Central memory CD4-positive, alpha-beta T cell (primary cell): Measurements from ENCODE around the gene TMEM87A.
"Not testable (repeated sequence)": the region's sequence is repeated elsewhere in the genome, so short reads cannot be mapped to it uniquely, and the experiment has no call there.

Experiments used
- DNase-seq: peaks from one replicate; pipeline ENCODE4 v3.0.0; 2022
- total RNA-seq, 3 experiments: gene quantifications; one replicate each; lab custom pipeline; 2026; lab: John Stamatoyannopoulos, UW

Gene TMEM87A, protein sequence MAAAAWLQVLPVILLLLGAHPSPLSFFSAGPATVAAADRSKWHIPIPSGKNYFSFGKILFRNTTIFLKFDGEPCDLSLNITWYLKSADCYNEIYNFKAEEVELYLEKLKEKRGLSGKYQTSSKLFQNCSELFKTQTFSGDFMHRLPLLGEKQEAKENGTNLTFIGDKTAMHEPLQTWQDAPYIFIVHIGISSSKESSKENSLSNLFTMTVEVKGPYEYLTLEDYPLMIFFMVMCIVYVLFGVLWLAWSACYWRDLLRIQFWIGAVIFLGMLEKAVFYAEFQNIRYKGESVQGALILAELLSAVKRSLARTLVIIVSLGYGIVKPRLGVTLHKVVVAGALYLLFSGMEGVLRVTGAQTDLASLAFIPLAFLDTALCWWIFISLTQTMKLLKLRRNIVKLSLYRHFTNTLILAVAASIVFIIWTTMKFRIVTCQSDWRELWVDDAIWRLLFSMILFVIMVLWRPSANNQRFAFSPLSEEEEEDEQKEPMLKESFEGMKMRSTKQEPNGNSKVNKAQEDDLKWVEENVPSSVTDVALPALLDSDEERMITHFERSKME
- 102 to 110 (median 104) reads per million in 3 experiments for total RNA-seq

DNA sequence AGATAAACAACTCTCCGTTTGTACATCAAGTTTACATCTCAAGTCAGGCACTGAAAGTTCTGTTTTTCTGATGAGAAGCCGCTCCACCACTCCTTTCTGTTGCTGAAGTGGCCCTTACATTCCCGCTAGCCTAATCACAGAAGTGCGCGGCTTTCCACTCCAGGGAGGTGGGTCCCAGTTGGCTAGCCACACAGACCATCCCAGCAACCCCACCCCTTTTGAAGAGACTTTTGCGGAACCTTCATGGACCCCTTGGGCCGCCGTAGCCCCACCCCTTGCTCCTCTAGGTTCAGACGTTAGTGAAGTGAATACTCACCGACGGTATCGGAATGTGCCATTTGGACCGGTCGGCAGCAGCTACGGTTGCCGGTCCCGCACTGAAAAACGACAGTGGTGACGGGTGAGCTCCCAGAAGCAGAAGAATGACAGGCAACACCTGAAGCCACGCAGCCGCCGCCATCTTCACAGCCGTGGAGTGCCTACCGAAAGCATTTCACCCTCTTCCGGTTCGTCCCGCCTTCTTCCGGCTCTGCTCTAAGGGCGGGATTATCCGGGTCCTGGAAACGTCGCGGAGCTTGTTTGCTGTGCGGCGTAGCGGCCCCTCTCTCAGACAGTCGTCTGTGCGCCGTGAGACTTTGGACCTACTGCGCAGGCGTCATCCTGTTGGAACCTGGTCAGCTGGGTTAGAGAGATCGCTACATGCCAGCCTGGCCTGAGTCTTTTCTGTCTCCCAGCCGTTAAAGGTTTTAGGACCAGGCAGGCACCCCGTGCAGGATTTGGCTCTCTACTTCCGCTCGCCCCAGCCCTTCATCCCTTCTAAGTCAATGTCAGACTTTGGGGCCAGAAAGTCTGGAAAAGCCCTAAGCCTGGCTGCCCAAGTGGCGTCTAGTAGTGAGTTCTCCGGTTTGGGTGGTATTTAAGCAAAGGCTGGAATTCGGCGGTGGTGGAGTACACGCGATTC lies at the start of gene TMEM87A, which contains the start of gene GANC:
Gene TMEM87A, minus strand, starts transcription at position 495 of the 961 bp plus-strand sequence. Its CDS starts 35 bp downstream, at position 460.
Gene GANC, plus strand, starts transcription at position 263 of the 961 bp plus-strand sequence. CDS start 1,281 bp downstream, outside the sequence.
- DNase-seq, result peak; percentile 96

DNA sequence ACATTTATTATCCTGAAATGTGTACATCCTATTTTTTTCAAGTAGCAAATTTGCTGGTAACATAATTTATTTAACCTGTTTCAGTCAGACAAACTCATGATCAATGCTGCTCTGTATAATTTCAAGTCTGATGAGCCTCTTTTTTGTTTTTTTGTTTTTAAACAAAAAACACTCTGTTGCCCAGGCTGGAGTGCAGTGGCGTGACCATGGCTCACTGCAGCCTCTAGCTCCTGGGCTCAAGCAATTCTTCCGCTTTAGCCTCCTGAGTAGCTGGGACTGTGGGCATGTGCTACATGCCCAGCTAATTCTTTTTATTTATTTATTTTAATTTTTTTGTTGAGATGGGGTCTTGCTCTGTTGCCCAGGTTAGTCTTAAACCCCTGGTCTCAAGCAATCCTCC lies 46.0 kb upstream of the TMEM87A start:
- no peak for DNase-seq

DNA sequence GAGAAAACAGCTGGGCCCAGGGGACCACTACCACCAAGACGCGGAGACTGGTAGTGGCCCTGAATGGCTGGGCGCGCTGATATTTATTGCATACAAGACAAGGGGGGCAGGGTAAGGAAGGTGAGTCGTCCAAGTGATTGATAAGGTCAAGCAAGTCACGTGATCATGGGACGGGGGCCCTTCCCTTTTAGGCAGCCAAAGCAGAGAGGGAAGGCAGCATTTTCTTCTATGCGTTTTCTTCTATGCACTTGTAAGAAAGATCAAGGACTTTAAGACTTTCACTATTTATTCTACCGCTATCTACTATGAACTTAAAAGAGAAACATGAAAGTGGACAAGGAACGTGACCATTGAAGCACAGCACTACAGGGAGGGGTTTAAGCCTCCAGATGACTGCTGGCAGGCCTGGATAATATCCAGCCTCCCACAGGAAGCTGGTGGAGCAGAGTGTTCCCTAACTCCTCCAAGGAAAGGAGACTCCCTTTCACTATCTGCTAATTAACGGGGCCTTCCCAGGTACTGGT lies 43.1 kb upstream of the TMEM87A start:
- not testable (repeated sequence) for DNase-seq

DNA sequence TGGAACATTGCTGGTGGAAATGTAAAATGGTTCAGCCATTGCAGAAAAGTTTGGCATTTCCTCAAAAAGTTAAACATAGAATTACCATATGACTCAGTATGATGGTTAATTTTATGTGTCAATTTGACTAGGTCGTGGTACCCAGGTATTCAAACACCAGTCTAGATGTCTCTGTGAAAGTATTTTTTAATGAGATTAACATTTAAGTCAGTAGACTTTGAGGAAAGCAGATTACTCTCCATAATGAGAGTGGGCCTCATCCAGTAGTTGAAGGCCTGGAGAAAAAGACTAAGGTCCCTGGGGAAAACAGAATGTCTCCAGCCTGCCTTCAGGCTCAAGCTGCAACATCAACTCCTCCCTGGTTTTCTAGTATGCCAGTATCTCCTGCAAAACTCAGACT lies 42.3 kb upstream of the TMEM87A start:
- no peak for DNase-seq

DNA sequence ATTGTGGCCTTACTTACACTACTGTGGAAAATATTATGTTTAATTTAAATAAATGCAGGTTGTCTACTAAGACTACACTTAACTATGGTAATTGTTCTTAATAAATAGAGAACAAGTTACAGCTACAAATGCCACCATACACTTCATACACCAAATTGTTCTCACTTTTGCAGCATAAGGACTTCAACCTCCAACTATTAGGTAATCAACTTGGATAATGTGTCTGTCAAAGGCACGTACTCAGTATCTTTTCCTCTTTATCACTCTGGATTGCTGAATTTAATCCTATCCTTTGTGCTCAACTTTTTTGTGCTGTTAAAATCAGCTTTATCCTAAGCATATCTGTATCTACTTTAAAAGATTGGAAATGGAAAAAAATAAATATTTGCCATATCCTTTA lies 41.6 kb upstream of the TMEM87A start:
- DNase-seq, result no peak

DNA sequence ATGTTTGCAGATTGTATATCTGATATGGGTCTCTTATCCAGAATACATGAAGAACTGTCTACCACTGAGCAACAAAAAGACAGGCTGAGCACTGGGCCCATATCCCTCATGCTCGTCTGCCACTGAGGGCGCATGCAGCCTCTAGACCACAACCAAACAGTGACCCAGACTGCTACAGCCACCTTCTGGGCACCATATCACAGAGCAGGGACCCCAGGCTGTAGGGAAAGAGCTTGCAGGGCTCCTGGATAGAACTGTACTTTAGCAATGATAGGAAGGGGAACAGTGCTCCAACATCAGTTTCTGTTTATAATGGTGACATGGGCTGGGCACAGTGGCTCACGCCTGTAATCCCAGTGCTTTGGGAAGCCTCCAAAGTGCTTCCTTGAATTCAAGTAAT lies 40.2 kb upstream of the TMEM87A start:
- DNase-seq, result no peak

DNA sequence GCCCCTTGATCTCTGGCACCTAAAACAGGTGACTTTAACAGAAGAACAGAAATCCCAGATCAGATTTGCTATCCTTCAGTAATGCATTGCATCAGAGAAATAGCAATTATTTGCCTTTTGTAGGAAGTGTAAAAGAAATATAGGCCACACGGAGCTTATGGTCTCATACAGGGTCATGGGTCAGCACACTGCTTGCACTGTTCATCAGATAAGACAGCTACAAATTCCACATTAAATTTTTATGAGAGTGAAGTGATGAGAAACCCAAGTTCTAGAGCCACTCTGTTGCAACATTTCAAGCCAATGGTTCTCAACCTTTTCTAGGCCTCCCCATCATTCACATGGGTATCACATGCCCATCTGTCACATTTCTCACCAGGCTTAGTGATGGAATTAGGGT lies 33.4 kb upstream of the TMEM87A start:
- DNase-seq, result no peak

DNA sequence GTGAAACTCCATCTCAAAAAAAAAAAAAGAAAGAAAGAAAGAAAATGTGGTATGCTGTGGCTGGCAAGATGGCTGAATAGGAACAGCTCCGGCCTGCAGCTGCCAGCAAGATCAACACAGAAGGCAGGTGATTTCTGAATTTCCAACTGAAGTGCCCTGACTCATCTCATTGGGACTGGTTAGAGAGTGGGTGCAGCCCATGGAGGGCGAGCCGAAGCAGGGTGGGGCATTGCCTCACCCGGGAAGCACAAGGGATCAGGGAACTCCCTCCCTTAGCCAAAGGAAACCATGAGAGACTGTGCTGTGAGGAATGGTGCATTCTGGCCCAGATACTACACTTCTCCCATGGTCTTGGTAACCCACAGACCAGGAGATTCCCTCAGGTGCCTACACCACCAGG lies 27.8 kb upstream of the TMEM87A start:
- DNase-seq, result not testable (repeated sequence)

DNA sequence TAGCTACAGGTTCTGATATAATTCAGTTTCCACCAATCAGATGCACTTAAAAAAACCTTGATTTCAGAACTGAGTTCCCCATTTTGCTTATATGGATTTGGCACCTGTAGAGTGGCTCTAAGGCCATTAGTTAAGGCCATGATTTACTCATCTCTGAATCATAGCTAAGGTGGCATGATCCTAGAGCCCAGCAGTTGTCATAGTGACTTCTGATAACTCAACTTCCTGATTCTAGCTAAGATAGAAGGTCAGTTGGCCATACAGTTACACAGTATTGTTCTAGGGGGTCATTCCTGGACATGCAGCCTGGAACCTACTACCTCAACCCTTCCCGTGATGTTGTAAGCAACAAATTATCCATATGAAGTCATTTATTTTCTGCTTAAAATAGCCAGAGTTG lies 15.9 kb upstream of the TMEM87A start:
- DNase-seq, result no peak

DNA sequence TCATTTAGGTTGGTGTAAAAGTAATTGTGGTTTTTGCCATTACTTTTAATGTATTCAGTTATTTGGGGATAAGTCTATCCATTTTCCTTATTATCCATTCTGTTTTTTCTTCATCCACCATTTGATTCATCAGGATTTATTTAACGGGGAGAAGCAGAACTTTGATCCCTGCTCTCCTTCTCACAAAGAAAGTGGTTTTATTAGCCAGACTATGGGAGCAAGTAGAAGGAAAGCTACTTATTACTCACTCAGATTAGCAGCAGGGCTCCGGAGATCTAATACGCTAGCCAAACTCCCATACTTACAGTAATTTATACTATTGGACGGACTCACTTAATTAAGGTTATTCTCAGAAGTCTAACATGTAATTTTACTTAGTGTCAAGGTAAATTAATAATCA lies 14.7 kb upstream of the TMEM87A start:
- DNase-seq, result no peak

DNA sequence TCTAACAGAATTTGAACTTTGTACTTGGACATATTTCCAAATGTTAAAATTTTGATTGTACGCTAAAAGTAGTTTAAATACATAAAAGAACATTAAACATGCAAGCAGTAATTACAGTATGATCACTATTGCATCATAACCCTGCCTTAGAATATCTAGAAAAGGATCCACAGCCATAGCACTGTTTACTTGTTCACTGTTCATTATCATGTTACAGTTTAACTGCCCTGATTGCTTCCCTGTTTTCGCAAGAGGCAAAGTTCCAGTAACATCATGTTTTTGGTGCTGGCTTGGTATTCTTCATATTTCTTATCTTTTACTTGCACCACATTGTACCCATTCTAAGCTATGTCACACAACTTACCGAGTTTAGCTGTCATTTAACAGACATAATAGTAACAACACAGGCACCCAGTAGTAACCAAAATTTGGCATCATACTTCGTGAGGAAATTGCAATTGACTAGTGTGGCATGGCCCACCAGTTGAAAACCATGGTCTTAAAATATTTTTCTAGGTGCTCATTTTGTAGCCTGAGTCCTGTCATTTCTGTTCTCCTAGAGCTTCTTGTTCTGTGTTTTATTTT lies 13.3 kb upstream of the TMEM87A start:
- no peak for DNase-seq

DNA sequence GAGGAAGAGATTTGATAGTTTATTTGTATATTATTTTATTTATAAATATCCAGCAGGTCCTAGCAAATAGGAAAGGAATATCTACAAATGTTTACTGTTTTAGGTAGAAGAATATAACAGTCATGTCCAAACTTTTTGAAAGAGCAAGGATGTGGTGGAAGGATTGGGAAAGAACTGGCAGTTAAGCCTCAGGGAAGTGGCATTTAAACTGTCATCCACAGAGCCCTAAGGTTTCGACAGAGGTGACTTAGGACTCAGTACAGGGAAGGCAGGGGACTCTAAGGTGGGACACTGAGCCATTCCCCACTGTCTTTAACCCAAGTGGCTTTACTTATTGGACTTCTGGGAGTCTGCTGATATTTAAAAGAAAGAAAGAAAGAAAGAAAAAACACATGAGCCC lies 11.8 kb upstream of the TMEM87A start:
- no peak for DNase-seq

DNA sequence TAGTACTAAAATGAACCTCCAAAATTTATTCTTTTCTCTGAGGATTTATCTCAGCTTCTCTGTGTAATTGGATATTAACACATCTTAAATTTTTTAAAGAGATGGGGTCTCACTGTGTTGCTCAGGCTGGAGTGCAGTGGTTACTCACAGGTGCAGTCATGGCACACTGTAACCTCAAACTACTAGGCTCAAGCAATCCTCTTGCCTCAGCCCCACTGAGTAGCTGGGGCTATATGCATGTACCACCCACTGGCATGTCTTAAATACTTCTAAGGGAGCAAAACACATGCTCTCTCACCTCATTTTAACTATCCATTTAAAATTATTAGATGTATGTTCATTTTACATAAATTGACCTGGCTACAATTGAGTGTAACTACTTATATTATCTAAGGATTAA lies 11.3 kb upstream of the TMEM87A start:
- no peak for DNase-seq

DNA sequence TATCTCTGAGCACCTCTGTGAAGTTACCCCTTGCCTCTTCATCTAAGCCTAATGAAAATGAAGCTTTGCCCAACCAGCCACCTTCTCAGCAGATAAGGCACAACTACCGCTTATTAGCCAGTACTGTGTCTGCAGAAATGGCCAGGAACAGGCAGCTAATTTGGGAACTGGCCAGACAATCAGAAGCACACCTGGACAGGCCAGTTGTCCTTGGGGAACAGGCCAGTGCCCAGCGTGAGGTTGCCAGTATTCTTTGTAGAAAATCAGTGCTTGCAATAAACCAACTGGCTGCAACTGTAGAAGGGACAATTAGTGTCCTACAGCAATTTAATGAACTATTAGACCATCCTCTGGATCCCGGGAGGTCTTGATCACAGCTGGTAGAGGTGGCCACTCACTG lies 10.4 kb upstream of the TMEM87A start:
- DNase-seq, result no peak

DNA sequence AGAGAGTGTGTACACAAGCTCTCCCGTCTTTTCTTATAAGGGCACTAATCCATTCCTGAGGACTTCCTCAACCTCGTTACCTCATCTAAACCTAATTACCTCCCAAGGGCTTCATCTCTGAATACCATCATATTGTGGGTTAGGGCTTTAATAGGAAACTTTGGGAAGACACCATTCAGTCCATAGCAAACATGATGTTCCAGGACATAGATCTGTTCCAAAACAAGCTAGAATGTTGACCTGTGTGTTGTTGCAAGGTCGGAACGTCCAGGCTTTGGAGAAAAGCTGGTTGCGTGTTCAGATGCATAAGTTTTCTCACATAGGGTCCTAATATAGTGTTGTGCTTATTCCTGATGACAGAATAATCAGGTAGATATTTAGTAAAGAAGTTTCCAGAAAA lies 9.7 kb upstream of the TMEM87A start:
- DNase-seq, result no peak

DNA sequence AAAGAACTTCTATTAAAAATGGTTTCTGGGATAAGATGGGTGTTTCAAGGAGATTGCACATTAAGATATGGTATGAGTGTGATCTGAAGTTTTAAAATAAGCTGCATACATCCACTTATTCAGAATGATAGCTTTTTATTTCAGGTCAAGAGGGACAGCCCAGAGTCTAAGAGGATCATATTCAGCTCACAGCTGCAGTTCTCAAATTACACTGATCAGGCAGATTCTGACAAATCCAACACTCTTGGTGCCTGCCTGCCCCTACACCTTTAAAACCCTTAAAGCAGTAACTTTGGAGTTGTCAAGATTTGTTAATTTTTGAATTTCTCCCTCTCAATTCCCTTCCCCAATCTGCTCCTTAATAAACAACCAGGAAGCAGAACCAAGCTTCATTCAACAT lies 9.1 kb upstream of the TMEM87A start:
- no peak for DNase-seq

DNA sequence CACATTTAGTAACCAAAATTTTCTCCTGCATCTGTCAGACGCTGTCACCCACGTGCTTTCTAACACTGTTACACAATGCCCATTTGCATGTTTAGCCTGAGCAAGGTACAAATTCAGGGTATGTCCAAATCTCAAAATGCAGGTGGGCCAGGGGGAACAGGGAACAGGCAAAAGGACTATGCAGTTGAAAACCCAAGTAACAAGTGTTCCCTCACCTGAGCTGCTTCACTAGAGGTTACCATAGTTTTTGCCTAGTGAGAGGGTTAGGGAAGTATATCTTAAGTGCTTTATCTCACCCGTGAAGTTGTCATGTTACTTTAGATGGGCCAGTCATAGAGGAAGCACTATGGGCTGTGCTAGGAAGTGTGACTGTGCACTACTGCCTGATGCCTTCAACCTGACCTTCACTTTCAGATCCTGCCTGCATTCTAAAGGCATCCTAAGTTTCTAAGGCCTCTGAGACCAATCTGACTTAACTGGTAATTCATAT lies 6.0 kb upstream of the TMEM87A start:
- no peak for DNase-seq

DNA sequence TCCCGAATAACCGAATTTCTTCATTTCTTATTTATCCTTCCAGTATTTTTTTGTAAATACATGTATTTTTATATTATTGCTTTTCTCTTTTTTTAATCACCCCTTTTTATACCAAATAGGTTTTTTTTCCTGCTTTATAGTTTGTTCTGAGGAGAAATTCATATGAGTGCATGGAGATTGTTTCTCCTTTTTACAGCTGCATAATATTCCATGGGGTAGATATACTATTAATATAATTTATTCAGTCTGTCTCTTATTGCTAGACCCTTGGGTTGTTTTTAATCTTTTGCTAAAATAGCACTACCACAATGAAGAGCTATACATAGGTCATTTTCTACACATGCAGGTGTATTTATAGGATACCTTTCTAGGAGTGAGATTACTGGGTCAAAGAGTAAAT lies 3.5 kb upstream of the TMEM87A start:
- no peak for DNase-seq

DNA sequence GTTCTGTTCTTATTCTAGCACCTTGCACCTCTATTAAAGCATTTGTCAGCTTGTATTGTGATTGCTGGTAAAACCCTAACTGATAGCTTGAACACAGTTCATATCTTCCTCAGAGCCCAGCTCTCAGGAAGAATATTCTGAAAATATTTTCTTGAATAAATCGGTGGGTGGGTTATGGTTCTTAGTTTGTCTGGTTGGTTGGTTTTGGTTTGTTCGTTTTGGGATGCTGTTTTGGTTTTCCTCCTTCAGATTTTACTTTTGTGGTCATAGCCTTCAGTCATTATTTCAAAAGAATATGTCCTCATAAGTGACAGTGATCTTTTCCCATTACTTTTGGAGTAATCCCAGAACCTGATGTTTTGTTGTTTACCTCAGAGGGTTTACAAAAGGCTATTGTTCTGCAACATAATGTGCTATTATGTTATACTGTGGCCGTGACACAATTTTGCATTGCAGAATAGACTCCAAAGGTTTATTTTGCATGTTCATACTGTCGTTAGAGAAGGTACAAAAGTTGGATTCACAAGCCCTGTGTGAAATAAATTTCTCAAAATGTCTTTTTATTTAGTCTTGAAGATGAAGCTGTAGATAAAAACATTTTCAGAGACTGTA lies 2.7 kb upstream of the TMEM87A start:
- DNase-seq, result no peak

DNA sequence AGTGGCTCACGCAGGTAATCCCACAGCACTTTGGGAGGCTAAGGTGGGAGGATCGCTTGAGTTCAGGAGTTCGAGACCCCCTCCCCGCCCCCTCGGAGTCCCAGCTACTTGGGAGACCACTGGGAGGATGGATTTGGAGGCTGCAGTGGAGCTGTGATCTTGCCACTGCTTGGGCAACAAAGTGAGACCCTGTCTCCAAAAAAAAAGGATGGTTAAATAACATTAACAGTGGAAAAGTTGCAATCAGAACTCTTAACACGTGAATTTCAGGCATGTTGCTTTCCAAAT lies 1.4 kb upstream of the TMEM87A start:
- DNase-seq, result no peak

DNA sequence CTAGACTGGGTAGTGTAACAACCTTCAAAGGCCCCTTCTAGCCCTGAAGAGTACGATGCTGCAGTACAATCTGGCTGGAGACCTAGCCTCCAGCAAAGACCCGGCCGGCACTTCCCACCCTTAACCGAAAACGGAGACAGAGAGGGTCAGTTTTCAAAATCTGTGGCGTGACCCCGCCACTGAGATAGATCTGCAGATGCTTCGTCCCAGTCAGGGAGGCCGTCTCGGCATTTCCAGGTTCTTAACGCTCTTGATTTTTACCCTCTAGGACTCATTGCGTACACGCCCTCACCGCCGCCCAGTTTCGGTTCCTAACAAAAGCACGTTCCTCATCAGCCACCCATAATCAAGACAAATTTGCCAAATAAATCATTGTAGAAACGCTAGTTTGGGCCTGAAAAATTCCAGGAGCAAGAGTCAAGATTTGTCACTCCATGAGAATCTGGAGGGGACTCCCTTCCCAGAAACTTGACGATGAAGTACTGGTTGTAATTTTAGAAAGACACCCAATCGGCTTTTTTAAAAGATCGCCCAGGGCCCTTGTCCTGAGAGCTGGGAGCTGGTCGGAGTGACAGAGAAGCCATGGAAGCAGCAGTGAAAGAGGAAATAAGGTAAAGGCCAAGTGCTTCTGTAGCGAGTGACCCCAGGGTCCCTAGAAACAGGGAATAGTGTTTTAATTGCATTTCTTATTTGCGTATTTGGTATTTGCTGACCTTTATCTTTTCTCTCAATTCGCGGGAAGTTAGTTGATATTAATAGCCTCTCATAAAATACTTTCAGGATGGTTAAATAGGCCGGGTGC lies 868 bp upstream of the TMEM87A start:
- peak; percentile 70 for DNase-seq
